Stimulated activated CD8-positive, alpha-beta memory T cell treated with anti-CD3 and anti-CD28 coated beads, Interleukin-12 subunit alpha, Interleukin-12 subunit beta, amount 100 ng/mL, for 1 hour (primary cell): ENCODE data around the gene EGFL7.
A peak's percentile ranks its signal among the peaks of the same experiment; 100 is the strongest.

Experiments used
- DNase-seq: peaks from one replicate; pipeline ENCODE4 v3.0.0-alpha.2; 2020; ENCODE audit warnings: low read depth

Gene EGFL7

DNA sequence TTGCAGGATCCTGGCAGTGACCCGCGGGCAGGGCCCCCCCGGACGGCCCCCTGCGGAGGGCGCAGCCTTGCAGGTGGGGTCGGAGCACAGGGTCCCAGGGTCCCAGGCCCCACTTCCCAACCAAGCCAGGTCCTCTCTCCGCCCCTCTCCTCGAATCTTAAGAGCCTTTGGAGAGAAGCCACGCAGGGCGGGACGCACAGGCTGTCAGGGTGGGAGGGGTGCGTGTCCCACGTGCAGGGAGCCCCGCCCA, 18.4 kb upstream of the EGFL7 start:
- DNase-seq, result no peak

DNA sequence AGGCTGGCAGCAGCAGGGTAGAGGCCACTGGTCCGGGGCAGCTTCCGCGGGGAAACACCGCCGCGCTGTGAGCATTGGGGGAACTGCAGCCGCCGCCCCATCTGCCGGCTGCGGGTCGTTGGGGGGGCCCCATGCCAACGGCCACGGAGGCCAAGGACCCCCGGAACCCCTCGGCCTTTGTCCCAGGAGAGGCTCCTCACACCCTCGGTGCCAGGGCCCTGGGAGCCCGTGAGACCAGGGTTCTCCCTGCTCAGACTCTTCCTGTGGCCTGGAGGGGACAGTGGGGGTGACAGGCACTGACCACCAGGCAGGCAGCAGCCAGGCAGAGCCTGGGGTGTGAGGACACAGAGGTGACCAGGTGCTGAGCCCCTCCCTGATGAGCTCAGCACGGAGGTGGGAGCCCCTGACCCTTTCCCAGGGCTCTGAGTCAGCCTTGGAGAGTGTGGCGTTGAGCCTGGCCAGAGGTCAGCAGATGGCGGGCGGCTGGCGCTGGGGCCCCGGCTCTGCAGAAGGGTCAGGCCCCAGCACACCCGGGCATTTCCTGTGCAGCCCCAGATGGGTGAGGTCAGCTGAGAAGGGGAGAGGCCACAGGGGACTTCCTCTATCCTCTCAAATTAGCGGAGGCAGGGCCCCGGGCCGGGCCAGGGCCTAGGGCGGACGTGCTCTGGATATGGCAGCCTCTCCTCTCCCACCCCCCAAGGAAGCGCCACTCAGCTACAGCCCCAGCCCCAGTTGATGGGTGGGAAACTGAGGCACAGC, 17.9 kb upstream of the EGFL7 start:
- DNase-seq, result peak; percentile 37

DNA sequence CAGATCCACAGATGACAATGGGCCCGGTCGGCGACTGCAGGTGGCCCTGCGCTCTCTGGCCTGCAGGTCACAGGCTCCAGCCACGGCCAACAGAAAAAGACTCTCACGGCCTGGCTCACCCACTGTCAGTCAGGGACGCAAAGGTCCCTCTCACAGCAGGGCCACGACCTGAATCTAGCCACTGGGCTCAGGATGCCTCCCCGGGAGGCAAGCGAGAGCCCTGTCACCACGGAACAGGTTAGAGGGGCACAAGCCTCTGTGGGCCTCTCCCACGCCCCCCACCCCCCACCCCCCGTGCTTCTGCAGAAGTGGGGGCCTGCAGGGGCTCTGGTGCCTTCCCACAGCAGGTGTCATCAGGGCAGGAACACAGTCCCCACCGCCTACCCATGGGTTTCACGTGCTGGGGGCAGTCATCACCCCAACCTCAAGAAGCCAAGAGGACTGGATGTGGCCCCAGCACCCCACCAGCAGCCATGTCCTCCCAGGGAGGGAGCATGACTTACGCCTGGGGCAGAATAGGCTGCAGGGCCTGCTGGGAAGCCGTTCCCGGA, 17.3 kb upstream of the EGFL7 start:
- DNase-seq, result no peak

DNA sequence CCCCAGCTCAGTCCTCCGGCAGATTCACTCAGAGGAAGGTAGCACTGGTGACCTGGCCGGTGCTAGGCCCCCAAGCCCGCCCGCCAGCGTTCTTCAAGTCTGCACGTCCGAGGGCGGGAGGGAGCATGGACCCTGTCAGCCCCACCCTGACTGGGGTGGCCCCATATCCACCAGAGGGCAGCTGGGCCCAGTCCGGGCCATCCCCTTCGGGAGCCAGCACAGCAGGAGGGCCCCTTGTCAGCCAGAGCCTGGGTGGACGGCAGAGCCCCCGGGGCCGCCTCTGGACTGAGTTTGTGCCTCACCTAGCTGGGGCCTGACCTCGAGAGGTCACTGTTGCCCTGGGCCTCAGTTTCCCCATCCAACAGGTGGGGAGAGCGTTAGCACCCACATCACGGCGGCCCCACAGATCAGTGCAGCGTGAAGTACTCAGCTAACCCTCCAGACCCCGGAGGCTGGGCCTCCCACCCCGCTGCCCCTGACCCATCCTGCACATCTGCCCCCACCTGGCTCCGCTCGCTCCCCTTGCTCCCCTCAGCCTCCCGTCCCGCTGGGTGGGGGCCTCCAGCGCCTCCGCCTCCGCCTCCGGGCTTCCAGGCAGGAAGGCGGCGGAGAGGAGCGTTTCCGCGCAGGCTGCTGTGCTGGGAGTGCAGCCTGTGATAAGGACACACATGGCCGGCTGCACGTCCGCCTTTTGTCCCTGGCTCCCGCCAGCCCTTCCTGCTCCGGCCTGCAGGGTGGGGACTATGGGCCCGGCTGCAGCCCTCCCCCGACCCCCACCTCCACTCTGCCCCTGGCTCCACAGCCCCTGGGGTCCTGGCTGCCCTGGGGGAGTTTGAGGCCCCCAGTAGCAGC, 16.6 kb upstream of the EGFL7 start:
- DNase-seq, result no peak

DNA sequence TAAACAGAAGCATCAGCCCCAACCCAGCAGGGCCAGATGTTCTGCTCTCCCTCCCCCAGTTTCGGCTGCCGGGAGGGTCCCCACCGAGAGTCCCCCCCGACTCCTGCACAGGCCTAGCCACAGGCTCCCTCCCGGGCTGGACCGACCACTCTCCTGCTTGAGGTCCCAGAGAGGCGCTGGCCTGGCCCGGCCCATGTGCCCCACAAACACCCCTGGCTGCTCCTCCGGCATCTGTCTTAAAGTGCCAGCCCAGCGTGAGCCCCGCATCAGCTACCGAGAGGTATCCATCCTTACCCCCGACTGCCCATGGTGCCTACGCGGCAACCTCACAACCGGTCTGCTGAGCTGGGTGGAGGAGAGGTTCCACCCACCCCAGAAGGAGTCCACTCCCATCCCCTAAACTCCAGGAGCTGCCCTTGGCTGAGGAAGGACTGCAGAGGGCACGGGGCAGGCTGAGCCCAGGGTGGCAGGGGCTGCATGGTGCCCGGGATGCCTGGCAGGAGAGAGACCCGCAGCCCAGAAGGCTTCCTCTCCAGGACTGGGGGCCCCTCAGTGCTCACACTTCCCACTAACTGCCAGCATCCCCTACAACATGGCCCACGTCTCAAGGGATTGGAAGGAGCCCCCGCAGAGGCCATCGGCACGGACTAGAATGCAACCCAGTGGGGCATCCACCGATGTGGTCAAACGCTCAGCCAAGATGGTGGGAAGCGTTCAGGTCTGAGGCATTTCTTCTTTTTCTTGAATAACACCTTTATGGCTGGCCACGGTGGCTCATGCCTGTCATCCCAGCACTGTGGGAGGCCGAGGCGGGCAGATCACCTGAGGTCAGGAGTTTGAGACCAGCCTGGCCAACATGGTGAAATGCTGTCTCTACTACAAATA, 15.6 kb upstream of the EGFL7 start:
- DNase-seq, result no peak

DNA sequence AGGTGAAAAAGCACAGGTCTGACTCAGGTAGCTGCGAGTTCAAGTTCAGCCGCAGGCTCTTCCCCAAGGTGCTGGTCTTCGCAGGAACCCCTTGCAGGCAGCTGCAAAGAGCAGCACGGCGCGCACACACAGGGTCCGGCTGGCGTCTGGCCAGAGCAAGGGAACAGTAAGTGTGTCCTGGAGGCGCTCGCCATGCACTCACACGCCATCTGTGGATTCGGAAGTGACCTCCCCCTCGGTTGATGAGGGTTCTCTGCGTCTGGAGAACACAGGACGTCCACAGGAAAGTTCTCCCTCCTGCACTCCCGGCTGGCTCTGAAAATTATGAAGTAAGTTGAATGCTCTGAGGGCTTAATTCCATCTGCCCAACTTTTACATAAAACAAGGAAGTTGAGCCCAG, 14.0 kb upstream of the EGFL7 start:
- DNase-seq, result no peak

DNA sequence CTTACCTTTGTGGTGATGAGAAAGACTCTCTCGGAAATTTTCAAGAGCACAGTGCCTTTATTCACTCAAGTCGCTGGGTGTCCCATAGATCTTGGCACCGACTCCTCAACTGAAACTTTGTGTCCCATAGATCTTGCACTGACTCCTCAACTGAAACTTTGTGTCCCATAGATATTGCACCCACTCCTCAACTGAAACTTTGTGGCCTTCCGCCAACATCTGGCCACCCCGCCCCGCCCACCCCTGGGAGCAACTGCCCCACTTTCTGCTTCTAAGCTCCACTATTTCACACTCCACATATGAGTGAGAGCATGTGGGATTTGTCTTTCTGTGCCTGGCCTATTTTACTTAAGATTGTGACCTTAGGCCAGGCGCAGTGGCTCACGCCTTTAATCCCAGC, 12.7 kb upstream of the EGFL7 start:
- DNase-seq, result no peak

DNA sequence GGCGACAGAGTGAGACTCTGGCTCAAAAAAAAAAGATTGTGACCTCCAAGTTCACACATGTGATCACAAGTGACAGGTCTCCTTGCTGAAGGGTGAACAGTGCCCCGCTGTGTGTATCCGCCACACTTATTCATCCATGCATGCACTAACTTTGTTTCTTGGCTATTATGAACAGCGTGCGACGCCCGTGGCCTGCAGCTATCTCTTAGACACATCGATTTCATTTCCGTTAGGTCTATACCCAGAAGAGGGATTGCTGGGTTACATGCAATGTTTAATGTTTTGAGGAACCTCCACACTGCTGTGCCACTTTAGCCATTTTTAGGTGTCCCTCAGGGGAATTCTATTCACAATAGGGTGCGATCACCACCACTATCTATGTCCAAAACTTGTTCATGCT, 12.1 kb upstream of the EGFL7 start:
- DNase-seq, result no peak

DNA sequence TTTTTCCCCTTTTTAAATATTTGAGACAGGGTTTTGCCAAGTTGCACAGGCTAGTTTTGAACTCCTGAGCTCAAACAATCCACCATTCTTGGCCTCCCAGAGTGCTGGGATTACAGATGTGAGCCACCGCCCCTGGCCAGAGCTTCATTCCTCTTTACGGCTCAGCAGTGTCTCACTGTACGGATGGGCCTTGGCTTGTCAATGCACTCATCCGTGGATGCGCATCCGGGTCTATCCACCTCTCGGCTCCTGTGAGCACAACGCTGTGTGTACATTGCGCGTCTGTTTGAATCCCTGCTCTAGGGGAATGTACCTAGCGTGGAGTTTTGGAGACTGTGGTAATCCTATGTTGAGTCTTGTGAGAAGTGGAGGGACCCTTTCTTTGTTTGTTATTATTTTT, 10.9 kb upstream of the EGFL7 start:
- DNase-seq, result no peak

DNA sequence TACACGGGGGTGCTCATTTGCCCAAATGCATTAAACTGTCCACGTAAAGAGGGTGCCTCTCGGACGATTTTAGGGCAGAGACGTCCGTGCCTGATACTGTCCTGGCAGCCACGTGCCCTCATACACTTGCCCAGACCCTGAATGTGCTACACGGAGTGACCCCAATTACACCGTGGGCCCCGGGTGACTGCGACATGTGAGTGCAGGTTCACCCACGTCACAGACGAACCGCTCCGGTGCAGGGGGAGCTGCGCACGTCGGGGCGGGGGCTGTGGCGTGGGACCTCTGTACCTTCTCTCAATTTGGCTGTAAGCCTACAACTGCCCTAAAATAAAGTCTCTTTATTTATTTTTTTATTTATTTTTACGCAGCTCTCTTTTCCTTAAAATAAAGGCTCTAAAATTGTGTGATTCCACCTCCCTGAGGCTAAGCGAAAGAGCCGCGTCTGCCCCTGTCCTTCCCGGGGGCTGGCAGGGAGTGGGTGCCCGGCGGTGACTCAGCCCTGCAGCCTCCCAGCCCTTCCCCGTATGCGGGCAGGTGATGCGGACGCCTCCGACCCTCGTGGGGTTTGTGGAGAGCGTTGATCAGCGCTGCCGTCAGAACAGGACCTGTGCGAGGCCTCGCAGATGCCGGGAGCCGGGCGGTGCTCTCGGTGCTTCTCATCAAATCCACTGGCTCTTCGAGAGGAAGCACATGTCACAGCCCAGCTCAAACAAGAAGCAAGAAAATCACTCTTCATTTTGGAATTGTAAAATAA, 9.2 kb upstream of the EGFL7 start:
- DNase-seq, result no peak

DNA sequence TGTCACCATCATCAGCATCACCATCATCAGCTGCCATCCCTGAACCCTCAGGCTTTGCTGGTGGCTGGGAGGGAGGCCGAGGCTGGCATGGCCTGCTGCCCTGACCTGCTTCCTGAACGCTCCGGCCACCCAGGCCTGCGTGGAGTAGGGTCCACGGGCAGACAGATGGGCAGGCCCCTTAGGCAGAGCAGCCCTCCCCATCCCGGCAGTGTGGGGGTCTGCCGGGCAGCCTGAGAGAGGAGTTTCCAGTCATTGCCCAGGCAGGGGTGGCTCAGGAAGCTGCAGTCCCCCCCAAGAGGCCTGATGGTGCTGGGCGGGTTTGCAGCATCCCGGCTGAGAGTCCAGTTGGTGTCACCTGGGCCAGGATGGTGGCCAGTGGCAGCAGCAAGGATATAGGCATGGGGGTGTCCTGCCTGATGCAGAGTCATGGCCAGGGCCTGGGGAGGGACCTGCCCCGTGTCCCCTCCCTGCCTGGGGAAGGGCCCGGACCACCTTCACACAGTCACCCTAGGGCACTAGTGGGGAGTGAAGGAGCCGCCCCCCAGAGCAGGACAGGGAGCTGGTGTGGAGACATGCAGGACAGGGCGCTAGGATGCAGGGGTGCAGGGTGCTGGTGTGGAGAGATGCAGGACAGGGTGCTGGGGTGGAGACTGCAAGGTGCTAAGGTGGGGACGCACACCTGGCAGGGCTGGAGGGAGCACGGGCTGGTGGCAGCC, 7.7 kb upstream of the EGFL7 start:
- no peak for DNase-seq

DNA sequence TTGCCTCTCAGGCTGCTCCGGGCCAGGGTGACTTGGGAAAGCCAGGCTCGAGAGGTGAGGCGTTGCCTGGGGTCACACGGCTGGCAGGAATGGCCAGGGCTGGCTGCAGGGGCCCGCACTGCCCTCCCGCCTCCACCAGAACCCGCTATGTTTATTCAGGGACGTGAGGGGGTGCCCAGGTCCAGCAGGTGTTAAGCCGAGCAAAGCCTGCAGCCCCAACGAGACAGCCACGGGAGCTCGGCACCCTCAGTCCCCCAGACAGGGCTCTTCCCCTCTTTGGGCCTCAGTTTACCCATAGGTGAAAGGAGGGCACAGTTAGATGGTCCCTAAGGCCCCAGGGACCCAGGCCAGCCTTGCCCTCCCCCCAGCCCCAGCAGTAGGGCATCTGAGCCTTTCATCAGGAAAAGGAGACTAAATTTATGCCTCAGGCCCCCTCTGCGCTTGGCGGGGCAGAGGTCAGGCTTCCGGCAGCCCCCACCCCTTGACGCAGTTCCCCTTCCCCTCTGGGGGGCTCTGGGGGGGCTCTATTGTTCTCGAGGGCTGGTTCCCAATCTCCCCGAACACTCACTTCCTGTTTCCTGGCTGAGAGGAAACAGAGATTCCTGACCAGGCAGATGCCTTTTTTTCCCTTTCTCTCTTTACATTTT, 7.1 kb upstream of the EGFL7 start:
- DNase-seq, result no peak

DNA sequence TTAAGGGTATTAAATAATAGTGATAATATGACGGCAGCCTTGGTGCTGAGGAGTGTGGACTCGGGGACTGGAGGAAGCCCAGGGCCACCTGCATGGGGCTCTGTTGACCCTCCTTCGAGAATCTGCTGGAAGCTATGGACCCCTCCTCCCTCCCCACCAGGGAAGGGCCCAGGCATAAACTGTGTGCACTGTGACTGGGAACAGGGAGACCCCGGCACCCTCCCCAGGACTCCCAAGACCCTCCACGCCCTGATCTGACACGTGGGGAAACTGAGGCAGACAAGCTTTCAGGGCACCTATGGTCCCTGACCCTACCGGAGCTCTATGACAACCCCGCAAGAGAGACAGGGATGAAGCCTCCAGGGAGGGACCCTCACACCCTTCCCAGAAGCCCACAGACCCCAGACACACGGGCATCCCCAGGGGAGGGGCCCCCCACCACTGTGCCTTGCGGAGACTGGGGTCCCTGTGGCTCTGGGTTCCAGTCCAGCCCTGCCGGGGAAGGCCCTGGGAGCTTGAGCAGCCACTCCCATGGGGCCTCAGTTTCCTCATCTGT, 6.5 kb upstream of the EGFL7 start:
- no peak for DNase-seq

DNA sequence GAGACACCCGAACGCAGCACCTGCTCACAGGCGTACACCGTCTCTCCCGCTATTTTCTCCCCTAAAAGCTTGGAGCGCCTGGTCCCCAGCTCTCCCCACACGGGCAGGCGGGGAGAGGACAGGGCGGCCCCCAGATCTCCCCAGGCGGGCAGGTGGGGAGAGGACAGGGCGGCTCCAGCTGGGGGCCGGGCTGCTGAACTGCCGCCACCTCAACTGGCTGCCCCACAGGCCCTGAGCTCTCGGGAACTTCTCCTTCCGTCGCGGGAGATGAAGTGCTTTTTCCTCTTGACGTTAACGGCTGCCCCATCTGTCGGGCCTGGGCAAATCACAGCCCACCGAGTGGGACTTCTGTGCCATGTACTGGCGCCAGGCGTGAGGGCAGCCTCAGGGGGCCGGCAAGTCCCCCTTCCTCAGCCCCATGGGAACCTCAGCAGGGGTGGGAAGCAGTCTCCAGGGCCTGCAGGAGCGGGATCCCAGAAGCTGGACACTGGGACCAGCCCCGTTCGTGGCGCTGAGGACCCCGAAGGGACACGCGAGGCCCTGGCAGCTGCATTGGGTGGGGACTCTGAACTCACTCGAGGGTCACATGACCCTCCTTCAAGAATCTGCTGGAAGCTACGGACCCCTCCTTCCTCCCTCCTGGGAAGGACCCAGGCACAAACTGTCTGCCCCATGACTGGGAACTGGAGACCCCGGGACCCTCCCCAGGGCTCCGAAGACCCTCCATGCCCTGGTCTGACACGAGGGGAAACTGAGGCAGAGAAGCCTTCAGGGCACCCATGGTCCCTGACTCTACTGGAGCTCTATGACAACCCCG, 5.7 kb upstream of the EGFL7 start:
- DNase-seq, result no peak

DNA sequence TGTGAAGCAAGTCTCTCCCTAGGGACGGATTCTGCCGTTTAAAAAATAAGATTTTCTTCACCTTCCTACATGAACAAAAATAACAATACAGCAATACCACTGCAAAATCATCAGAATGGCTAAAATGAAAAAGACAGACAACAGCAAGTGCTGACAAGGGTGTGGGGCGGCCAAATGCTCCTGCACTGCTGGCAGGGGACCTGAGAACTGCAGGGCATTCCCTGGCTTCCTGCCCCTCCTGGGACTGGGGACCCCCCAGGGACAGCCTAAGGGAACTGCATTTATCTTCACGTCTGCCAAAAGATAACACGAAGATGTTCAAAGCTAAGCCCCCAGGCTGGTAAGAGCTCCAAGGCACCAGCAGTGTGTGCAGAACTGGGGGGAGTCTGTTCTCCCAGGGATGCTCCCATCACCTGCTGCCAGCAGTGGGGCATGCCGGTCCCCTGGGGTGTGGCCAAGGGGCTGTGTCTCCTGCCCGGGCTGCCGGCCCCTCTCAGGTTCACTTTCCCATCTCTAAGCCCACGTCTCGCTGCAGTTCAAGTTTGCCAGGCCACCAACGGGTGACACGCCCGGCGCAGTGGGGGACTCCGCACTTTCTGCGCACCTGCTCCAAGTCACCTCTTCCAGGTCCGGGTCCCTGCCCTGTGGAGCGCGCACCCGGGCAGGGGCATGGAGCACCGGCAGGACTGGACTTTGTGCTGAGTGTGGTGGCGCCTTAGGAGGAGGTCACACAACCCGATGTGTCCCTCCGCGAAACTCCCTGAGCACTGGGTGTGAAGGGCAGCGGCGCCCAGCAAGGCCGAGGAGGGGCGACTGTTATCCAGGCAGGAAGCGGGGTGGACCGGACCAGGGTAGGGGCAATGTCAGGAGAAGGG, 4.5 kb upstream of the EGFL7 start:
- DNase-seq, result no peak

DNA sequence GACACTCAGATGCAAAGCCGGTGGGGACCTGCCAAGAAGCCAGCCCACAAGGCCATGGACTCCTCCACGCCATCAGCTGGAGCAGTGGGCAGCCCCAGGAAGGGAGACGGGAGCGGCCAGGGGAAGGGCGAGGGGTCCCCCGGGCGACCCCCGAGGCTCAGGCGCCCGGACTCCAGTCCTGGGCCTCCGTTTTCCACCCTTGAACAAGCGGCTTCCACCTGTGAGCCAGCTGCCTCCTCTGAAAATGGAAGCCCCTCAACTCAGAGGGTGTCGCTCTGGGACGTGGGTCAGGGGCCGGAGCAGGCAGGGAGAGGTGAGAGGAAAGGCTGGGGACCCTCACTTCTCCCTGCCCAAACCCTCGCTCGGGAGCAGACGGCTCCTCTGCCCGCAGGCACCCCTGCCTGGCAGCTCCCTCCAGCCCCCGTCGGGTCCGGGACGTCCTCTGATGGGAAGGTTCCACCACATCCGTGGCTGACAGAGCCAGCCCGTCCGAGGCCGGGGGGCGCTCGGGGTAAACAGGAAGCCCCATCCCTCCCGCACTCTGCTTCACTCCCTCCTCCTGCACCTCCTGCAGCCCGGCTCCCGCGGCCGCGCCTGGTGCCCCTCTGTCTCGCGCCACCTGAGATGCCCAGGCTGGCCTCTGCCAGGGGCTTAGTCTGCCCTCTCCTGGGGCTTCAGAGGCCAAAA, 3.7 kb upstream of the EGFL7 start:
- DNase-seq, result no peak

DNA sequence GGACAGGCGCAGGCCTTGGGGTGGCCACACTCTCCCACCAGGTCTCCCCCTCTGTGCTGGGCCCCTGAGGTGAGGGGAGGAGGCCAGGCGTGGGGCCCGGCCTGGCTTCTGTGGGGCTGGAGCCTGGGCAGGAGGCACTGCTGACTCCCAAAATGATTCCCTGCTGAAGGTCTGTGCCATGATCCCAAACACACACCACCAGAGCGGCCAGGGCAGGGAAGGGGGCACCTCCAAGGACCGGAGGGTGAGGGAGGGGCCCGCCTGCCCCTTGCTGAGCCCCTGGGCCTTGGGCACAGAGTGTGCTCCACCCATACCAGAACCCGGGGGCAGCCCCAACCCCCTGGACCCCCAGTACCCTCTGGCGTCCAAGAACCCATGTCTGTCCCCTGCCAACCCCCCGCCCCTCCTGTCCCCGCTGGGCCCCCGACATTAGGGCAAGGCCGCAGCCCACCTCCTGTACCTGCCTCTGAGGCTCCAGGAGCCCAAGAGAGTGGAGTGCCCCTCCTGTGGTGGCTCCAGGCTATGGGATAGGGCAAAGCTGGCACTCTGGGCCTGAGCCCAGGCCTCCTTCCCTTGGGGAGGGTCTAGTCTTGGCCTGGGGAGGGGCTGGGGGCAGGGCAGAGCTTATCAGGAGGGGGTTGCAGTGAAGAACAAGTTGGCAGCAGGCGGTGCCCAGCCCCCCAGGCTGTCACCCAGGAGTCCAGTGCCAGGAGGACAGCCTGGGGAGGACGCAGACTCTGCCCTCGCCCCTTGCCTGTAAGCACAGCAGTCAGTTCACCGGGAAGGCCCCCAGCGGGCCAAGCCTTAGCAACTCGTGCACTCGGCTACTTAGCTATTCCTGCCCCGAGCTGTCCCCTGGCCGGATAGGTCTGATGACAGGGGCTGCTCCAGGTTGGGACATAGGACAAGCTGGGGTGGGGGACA, 2.6 kb upstream of the EGFL7 start:
- DNase-seq, result no peak
